CD14-positive monocyte (primary cell): ENCODE data around the gene MYL12B. TPM values are rescaled to one million over a fixed set of nuclear protein-coding genes. Genes with fewer than 3 reads are reported as not detected.

Source experiments
- DNase-seq, 3 donors: peaks; one replicate each; pipeline ENCODE4 v3.0.0-alpha.2; 2011 to 2022
- H2AFZ ChIP-seq: 2 replicates; pipeline ENCODE4 v1.6.0; 2012; ENCODE audit warnings: mild to moderate bottlenecking, low read depth, low read length, inconsistent platforms; ENCODE audit not compliant: insufficient read depth, poor library complexity, severe bottlenecking
- H3K27ac ChIP-seq, 2 donors: 1 replicate in 1 of 2; 2 replicates in 1 of 2; pipeline ENCODE4 v1.5.1; 2012 to 2013; ENCODE audit warnings: low read length in 2 of 2, control low read depth in 1 of 2, inconsistent platforms in 1 of 2, low read depth in 1 of 2, mild to moderate bottlenecking in 1 of 2
- H3K27me3 ChIP-seq, 2 donors: one replicate each; pipeline versions ENCODE4 v1.6.0 to v1.6.1; 2011 to 2013; ENCODE audit warnings: low read length in 2 of 2; ENCODE audit not compliant: control insufficient read depth in 2 of 2, insufficient read depth in 2 of 2
- H3K36me3 ChIP-seq, 2 donors: replicated peaks in 1 of 2; 1 replicate in 1 of 2; 2 replicates in 1 of 2; pipeline versions ENCODE4 v1.5.1 to v1.6.1; 2012 to 2013; ENCODE audit warnings: low read length in 2 of 2, control low read depth in 1 of 2, inconsistent platforms in 1 of 2, mild to moderate bottlenecking in 1 of 2; ENCODE audit not compliant: insufficient read depth in 2 of 2, control insufficient read depth in 1 of 2
- H3K4me1 ChIP-seq, 2 donors: 1 replicate in 1 of 2; 2 replicates in 1 of 2; pipeline versions ENCODE4 v1.5.1 to v1.6.1; 2012 to 2013; ENCODE audit warnings: low read length in 2 of 2, control low read depth in 1 of 2, inconsistent platforms in 1 of 2, mild to moderate bottlenecking in 1 of 2, moderate library complexity in 1 of 2; ENCODE audit not compliant: insufficient read depth in 2 of 2, control insufficient read depth in 1 of 2
- H3K4me2 ChIP-seq: replicated peaks from 2 replicates; pipeline ENCODE3; 2012; ENCODE audit warnings: low read length, moderate library complexity, mild to moderate bottlenecking; ENCODE audit not compliant: poor library complexity, severe bottlenecking; ENCODE audit errors: extremely low read depth
- H3K4me3 ChIP-seq, 3 experiments: fragments of 200-600 bp in 1 of 3; sonication (generic) in 1 of 3; replicated peaks in 1 of 3; 1 replicate in 2 of 3; 2 replicates in 1 of 3; pipeline ENCODE4 v1.5.1; 2011 to 2013; ENCODE audit warnings: low read length in 3 of 3, mild to moderate bottlenecking in 3 of 3, control low read depth in 2 of 3, low read depth in 2 of 3, inconsistent platforms in 1 of 3, moderate library complexity in 1 of 3
- H3K79me2 ChIP-seq: 2 replicates; pipeline ENCODE4 v1.6.0; 2012; ENCODE audit warnings: mild to moderate bottlenecking, control low read depth, inconsistent platforms, low read length, moderate library complexity; ENCODE audit not compliant: insufficient read depth
- H3K9ac ChIP-seq: 2 replicates; pipeline ENCODE4 v1.6.0; 2017; ENCODE audit warnings: low read length, mild to moderate bottlenecking; ENCODE audit not compliant: insufficient read depth, poor library complexity, severe bottlenecking
- H3K9me3 ChIP-seq, 2 donors: replicated peaks in 1 of 2; 1 replicate in 1 of 2; 2 replicates in 1 of 2; pipeline versions ENCODE4 v1.5.1 to v1.6.1; 2012 to 2013; ENCODE audit warnings: low read length in 2 of 2, control low read depth in 1 of 2; ENCODE audit not compliant: control insufficient read depth in 1 of 2, insufficient read depth in 1 of 2
- H4K20me1 ChIP-seq: 2 replicates; pipeline ENCODE4 v1.6.0; 2012; ENCODE audit warnings: mild to moderate bottlenecking, low read length, control low read depth, moderate library complexity; ENCODE audit not compliant: insufficient read depth
- H3K27ac Mint-ChIP-seq, 7 donors: one replicate each; pipeline ENCODE4 v1.8.0; 2020; ENCODE audit warnings: mild to moderate bottlenecking in 7 of 7, mixed read lengths in 7 of 7, moderate library complexity in 6 of 7, inconsistent platforms in 2 of 7
- H3K27me3 Mint-ChIP-seq, 3 donors: one replicate each; pipeline ENCODE4 v1.8.0; 2021 to 2022; ENCODE audit warnings: low read depth in 3 of 3, mild to moderate bottlenecking in 3 of 3, mixed read lengths in 3 of 3, moderate library complexity in 3 of 3, inconsistent platforms in 1 of 3
- H3K36me3 Mint-ChIP-seq, 2 donors: one replicate each; pipeline ENCODE4 v1.8.0; 2020; ENCODE audit warnings: mixed read lengths in 2 of 2, inconsistent platforms in 1 of 2, mild to moderate bottlenecking in 1 of 2
- H3K4me1 Mint-ChIP-seq: one replicate; pipeline ENCODE4 v1.8.0; 2020; ENCODE audit warnings: mild to moderate bottlenecking, mixed read lengths
- H3K4me3 Mint-ChIP-seq, 2 donors: one replicate each; pipeline ENCODE4 v1.8.0; 2020; ENCODE audit warnings: mild to moderate bottlenecking in 2 of 2, mixed read lengths in 2 of 2, moderate library complexity in 1 of 2
- H3K9me3 Mint-ChIP-seq, 7 donors: one replicate each; pipeline ENCODE4 v1.8.0; 2020 to 2022; ENCODE audit warnings: mixed read lengths in 7 of 7, mild to moderate bottlenecking in 6 of 7, moderate library complexity in 6 of 7, inconsistent platforms in 2 of 7
- WGBS: methylation state at CpG from one replicate; pipeline ENCODE4 v1.1.5; 2013; ENCODE audit warnings: missing lambda C conversion rate; ENCODE audit not compliant: insufficient coverage; 5-methylcytosine and 5-hydroxymethylcytosine counted together
- intact Hi-C, 2 donors: fragments of 100-400 bp; cut with micrococcal nuclease; formaldehyde crosslinking; loops; one replicate each; pipeline versions ENCODE4 v1.15.0 to v1.15.1; 2023
- polyA plus RNA-seq, 3 donors: library from polyadenylated mRNA; depleted of rRNA in 1 of 3; unstranded in 2 of 3; stranded (reverse) in 1 of 3; fragments of 300-500 nt in 2 of 3; fragments of >200 nt in 1 of 3; fragmentation: Illumina TruSeq in 2 of 3; gene quantifications; 1 replicate in 2 of 3; 2 replicates in 1 of 3; pipeline ENCODE4 v1.2.3, GENCODE V29; 2012 to 2021
- TF ChIP-seq, protein P1 (sequence below): fragments of 200-600 bp; IDR thresholded peaks from one replicate; pipeline ENCODE4 v1.8.0; 2022; ENCODE audit warnings: antibody characterized with exemption, mild to moderate bottlenecking

The MYL12B gene
- polyA plus RNA-seq, 3 donors = 295 to 814 (median 727) TPM

DNA sequence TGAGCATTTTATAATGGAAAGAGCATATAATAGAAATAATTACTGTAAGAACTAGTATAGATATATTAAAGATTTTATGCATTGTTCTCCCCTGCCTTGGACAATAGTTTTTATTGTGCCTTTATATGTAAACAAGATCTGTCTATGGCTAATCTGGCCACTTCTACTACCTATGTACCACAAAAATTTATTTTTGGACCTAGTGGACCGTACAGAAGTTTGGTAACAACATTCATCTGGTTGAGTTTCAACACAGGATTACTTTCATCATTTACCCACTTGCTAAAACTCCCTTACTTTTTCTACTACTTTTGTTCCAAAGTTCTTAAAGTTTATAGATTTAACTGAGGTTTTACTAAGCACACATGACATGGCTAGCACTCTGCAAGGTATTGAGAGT lies 28.9 kb upstream of the MYL12B start:
- WGBS = no CpG with 5 or more reads among the region's 1 CpG
- Histone ChIP-seq H3K4me2 (no peak overlapping the region), H3K9ac (no peak overlapping the region), H3K27ac (no peak overlapping the region), H3K27me3 (no peaks in the 10 kb centered on the region), H3K79me2 (no peaks in the 10 kb centered on the region), H2AFZ (no peak overlapping the region), H3K9me3 (no peaks in the 10 kb centered on the region), H3K36me3 (no peaks in the 10 kb centered on the region), H3K4me3 (no peak overlapping the region), H4K20me1 (no peaks in the 10 kb centered on the region), H3K4me1 (peaks cover 0 to 3% of the 10 kb centered on the region in 2 donors)
- intact Hi-C loops = no loop called here
- no peaks in the 10 kb centered on the region for H3K9me3 Mint-ChIP-seq
- peaks cover 0 to 2% (median 0%) of the 10 kb centered on the region in 3 donors for H3K27me3 Mint-ChIP-seq
- no peak for DNase-seq
- TF ChIP-seq, protein P1, sequence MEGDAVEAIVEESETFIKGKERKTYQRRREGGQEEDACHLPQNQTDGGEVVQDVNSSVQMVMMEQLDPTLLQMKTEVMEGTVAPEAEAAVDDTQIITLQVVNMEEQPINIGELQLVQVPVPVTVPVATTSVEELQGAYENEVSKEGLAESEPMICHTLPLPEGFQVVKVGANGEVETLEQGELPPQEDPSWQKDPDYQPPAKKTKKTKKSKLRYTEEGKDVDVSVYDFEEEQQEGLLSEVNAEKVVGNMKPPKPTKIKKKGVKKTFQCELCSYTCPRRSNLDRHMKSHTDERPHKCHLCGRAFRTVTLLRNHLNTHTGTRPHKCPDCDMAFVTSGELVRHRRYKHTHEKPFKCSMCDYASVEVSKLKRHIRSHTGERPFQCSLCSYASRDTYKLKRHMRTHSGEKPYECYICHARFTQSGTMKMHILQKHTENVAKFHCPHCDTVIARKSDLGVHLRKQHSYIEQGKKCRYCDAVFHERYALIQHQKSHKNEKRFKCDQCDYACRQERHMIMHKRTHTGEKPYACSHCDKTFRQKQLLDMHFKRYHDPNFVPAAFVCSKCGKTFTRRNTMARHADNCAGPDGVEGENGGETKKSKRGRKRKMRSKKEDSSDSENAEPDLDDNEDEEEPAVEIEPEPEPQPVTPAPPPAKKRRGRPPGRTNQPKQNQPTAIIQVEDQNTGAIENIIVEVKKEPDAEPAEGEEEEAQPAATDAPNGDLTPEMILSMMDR = no peak
- H3K4me1 Mint-ChIP-seq = peaks cover 6% of the 10 kb centered on the region
- no peak overlapping the region for H3K27ac Mint-ChIP-seq
- H3K36me3 Mint-ChIP-seq = peaks cover 0 to 2% of the 10 kb centered on the region in 2 donors
- H3K4me3 Mint-ChIP-seq = no peak overlapping the region

DNA sequence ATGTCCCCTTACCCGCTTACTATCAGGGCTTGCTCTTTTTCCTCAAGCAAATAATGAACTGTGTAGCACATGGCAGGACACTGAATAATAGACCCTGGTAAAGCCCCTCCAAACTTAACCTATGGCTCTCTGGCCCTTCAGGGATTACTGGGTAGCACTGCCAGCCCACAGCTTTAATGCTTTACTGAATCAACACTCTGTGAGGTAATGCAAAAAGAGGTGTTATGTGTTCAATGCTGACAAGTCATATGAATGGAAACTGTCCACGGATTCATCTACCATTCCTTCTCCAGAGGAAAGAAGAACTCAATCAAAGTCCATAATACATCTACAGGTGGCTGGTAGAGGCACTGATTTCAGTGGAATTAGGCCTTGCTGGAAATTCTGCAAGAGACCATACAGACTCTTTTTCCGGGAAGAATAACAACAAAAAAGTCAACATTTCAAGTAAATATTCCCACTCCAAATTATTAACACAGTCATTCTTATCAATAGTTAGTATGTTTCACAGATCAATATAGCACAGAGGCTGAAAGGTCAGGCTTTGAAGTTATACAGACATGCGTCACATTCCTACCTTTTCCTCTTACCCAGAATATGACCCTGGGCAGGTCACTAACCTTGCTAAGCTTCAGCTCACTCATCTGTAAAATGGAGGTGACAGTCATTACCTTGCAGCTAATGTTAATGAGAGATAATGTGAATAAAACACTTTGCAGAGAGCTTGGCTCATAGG lies 28.3 kb upstream of the MYL12B start:
- no peaks in the 10 kb centered on the region for H3K27me3 ChIP-seq
- no peak overlapping the region for H3K4me3 ChIP-seq
- H3K9ac ChIP-seq = no peak overlapping the region
- Mint-ChIP-seq H3K27me3 (peaks cover 0 to 2% (median 0%) of the 10 kb centered on the region in 3 donors), H3K4me3 (no peak overlapping the region), H3K36me3 (peaks cover 0 to 2% of the 10 kb centered on the region in 2 donors), H3K4me1 (peaks cover 6% of the 10 kb centered on the region), H3K9me3 (peaks cover 0 to under 1% (median 0%) of the 10 kb centered on the region in 7 donors), H3K27ac (no peak overlapping the region)
- H3K79me2 ChIP-seq = no peaks in the 10 kb centered on the region
- no peak overlapping the region for H3K27ac ChIP-seq
- no peaks in the 10 kb centered on the region for H3K9me3 ChIP-seq
- H2AFZ ChIP-seq = no peak overlapping the region
- H3K4me2 ChIP-seq = no peak overlapping the region
- TF ChIP-seq, protein P1 = no peak
- peaks cover 0 to 3% of the 10 kb centered on the region in 2 donors for H3K4me1 ChIP-seq
- WGBS = no CpG with 5 or more reads among the region's 4 CpGs
- H3K36me3 ChIP-seq = no peaks in the 10 kb centered on the region
- no peaks in the 10 kb centered on the region for H4K20me1 ChIP-seq
- intact Hi-C loops = no loop called here
- no peak for DNase-seq
